H9 (cell line): Measurements from ENCODE around the gene SHE. TPM values are rescaled to one million over a fixed set of nuclear protein-coding genes. Genes with fewer than 3 reads are reported as not detected.

ENCODE experiments used
- DNase-seq: peaks from one replicate; pipeline ENCODE4 v3.0.0-alpha.2; 2017
- H2AFZ ChIP-seq: one replicate; pipeline ENCODE4 v1.6.1; 2013; ENCODE audit warnings: mild to moderate bottlenecking, low read length, control low read depth, moderate library complexity
- H2AK5ac ChIP-seq: 2 replicates; pipeline ENCODE4 v1.6.1; 2013; ENCODE audit warnings: low read length, control low read depth, mixed read lengths; ENCODE audit not compliant: insufficient read length
- H2BK120ac ChIP-seq: one replicate; pipeline ENCODE4 v1.6.1; 2013; ENCODE audit warnings: low read depth, mild to moderate bottlenecking, low read length, control low read depth, inconsistent platforms; ENCODE audit not compliant: poor library complexity, severe bottlenecking
- H2BK12ac ChIP-seq: 2 replicates; pipeline ENCODE4 v1.6.1; 2013; ENCODE audit warnings: low read length, control low read depth, mixed read lengths, low read depth; ENCODE audit not compliant: insufficient read length
- H2BK15ac ChIP-seq: 2 replicates; pipeline ENCODE4 v1.6.1; 2013; ENCODE audit warnings: low read depth, low read length, control low read depth
- H2BK20ac ChIP-seq: one replicate; pipeline ENCODE4 v1.6.1; 2013; ENCODE audit warnings: low read depth, mild to moderate bottlenecking, low read length, control low read depth, inconsistent platforms; ENCODE audit not compliant: poor library complexity, severe bottlenecking
- H2BK5ac ChIP-seq: 2 replicates; pipeline ENCODE4 v1.6.1; 2013; ENCODE audit warnings: low read length, control low read depth, mixed read lengths; ENCODE audit not compliant: insufficient read length
- H3K14ac ChIP-seq: 2 replicates; pipeline ENCODE4 v1.6.1; 2013; ENCODE audit warnings: low read length, control low read depth; ENCODE audit not compliant: insufficient read depth
- H3K18ac ChIP-seq: 2 replicates; pipeline ENCODE4 v1.6.1; 2013; ENCODE audit warnings: low read depth, mild to moderate bottlenecking, mixed read lengths, low read length, control low read depth; ENCODE audit not compliant: insufficient read length
- H3K23ac ChIP-seq: 2 replicates; pipeline ENCODE4 v1.6.1; 2013; ENCODE audit warnings: low read length, control low read depth, mixed read lengths, low read depth; ENCODE audit not compliant: insufficient read length
- H3K23me2 ChIP-seq: 2 replicates; pipeline ENCODE4 v1.6.1; 2013; ENCODE audit warnings: low read depth, mild to moderate bottlenecking, mixed read lengths, low read length, control low read depth; ENCODE audit not compliant: insufficient read length, poor library complexity, severe bottlenecking
- H3K27ac ChIP-seq: 2 replicates; pipeline ENCODE4 v1.5.1; 2013; ENCODE audit warnings: low read length, control low read depth, mixed read lengths, low read depth; ENCODE audit not compliant: insufficient read length
- H3K27me3 ChIP-seq: 2 replicates; pipeline ENCODE4 v1.6.1; 2013; ENCODE audit warnings: low read length, control low read depth, inconsistent platforms; ENCODE audit not compliant: insufficient read depth
- H3K4ac ChIP-seq: 2 replicates; pipeline ENCODE4 v1.6.1; 2013; ENCODE audit warnings: low read depth, mild to moderate bottlenecking, control low read depth, inconsistent platforms, low read length, moderate library complexity
- H3K4me1 ChIP-seq: 2 replicates; pipeline ENCODE4 v1.6.1; 2013; ENCODE audit warnings: low read length, control low read depth, inconsistent platforms; ENCODE audit not compliant: insufficient read depth
- H3K4me2 ChIP-seq: 2 replicates; pipeline ENCODE4 v1.6.1; 2013; ENCODE audit warnings: low read length, control low read depth, mixed read lengths; ENCODE audit not compliant: insufficient read length, insufficient read depth
- H3K56ac ChIP-seq: 2 replicates; pipeline ENCODE4 v1.6.1; 2013; ENCODE audit warnings: low read depth, mild to moderate bottlenecking, mixed read lengths, low read length, control low read depth; ENCODE audit not compliant: insufficient read length
- H3K79me1 ChIP-seq: 2 replicates; pipeline ENCODE4 v1.6.1; 2013; ENCODE audit warnings: low read depth, mild to moderate bottlenecking, moderate library complexity, low read length, control low read depth, inconsistent platforms; ENCODE audit not compliant: insufficient read depth, poor library complexity, severe bottlenecking
- H3K79me2 ChIP-seq: 2 replicates; pipeline ENCODE4 v1.6.1; 2013; ENCODE audit warnings: low read length, control low read depth, inconsistent platforms; ENCODE audit not compliant: insufficient read depth
- H3K9ac ChIP-seq: 2 replicates; pipeline ENCODE4 v1.6.1; 2013; ENCODE audit warnings: low read length, control low read depth, mixed read lengths; ENCODE audit not compliant: insufficient read length; ENCODE audit errors: extremely low read depth
- H3K9me3 ChIP-seq: one replicate; pipeline ENCODE4 v1.6.1; 2013; ENCODE audit warnings: low read depth, low read length, inconsistent platforms; ENCODE audit not compliant: control insufficient read depth
- H3T11ph ChIP-seq: one replicate; pipeline ENCODE4 v1.6.1; 2013; ENCODE audit warnings: mild to moderate bottlenecking, low read length, control low read depth, inconsistent platforms
- H4K20me1 ChIP-seq: one replicate; pipeline ENCODE4 v1.6.1; 2013; ENCODE audit not compliant: control insufficient read depth, insufficient read length, insufficient read depth
- H4K5ac ChIP-seq: 2 replicates; pipeline ENCODE4 v1.6.1; 2013; ENCODE audit warnings: low read depth, mild to moderate bottlenecking, mixed read lengths, low read length, control low read depth; ENCODE audit not compliant: insufficient read length
- H4K8ac ChIP-seq: replicated peaks from 2 replicates; pipeline ENCODE4 v1.6.1; 2013; ENCODE audit warnings: low read length, control low read depth, mixed read lengths, low read depth; ENCODE audit not compliant: insufficient read length
- H4K91ac ChIP-seq: 2 replicates; pipeline ENCODE4 v1.6.1; 2013; ENCODE audit warnings: low read depth, mild to moderate bottlenecking, moderate library complexity, mixed read lengths, low read length, control low read depth; ENCODE audit not compliant: insufficient read length
- H3K27ac Mint-ChIP-seq, 3 experiments: 2 replicates in 2 of 3; 3 replicates in 1 of 3; pipeline ENCODE4 v1.8.0; 2020 to 2021; ENCODE audit warnings: mixed read lengths in 3 of 3, mild to moderate bottlenecking in 1 of 3, moderate library complexity in 1 of 3
- H3K27me3 Mint-ChIP-seq: 2 replicates; pipeline ENCODE4 v1.8.0; 2021; ENCODE audit warnings: low read depth, mild to moderate bottlenecking, moderate library complexity, mixed read lengths
- H3K36me3 Mint-ChIP-seq, 3 experiments: 2 replicates in 2 of 3; 3 replicates in 1 of 3; pipeline ENCODE4 v1.8.0; 2020 to 2021; ENCODE audit warnings: low read depth in 3 of 3, mixed read lengths in 3 of 3; ENCODE audit not compliant: insufficient read depth in 1 of 3
- H3K4me1 Mint-ChIP-seq, 2 experiments: 2 replicates each; pipeline ENCODE4 v1.8.0; 2020; ENCODE audit warnings: mixed read lengths in 2 of 2
- H3K4me3 Mint-ChIP-seq, 2 experiments: 2 replicates in 1 of 2; 3 replicates in 1 of 2; pipeline ENCODE4 v1.8.0; 2020 to 2021; ENCODE audit warnings: mild to moderate bottlenecking in 2 of 2, mixed read lengths in 2 of 2, moderate library complexity in 1 of 2
- H3K9me3 Mint-ChIP-seq, 2 experiments: 2 replicates in 1 of 2; 3 replicates in 1 of 2; pipeline ENCODE4 v1.8.0; 2020; ENCODE audit warnings: mild to moderate bottlenecking in 2 of 2, mixed read lengths in 2 of 2, moderate library complexity in 1 of 2
- WGBS: extraction: QIAGEN DNeasy Blood & Tissue Kit; methylation state at CpG from one replicate; pipeline ENCODE4 v1.1.7; 2013; ENCODE audit warnings: missing lambda C conversion rate, low lambda C conversion rate, mixed read lengths; ENCODE audit not compliant: insufficient read length; ENCODE audit errors: extremely low coverage; 5-methylcytosine and 5-hydroxymethylcytosine counted together
- total RNA-seq: library from RNA; stranded (reverse); gene quantifications from 2 replicates; pipeline ENCODE4 v1.2.1, GENCODE V29; 2021
- TF ChIP-seq, protein P1 (sequence below): fragments of 200-600 bp; sonication (generic); conservative IDR thresholded peaks from 3 replicates; pipeline ENCODE4 v1.8.0; 2021; ENCODE audit warnings: antibody characterized with exemption, mild to moderate bottlenecking

SHE gene
- total RNA-seq, 1 experiment from 2014 or later = 0.48 TPM

DNA sequence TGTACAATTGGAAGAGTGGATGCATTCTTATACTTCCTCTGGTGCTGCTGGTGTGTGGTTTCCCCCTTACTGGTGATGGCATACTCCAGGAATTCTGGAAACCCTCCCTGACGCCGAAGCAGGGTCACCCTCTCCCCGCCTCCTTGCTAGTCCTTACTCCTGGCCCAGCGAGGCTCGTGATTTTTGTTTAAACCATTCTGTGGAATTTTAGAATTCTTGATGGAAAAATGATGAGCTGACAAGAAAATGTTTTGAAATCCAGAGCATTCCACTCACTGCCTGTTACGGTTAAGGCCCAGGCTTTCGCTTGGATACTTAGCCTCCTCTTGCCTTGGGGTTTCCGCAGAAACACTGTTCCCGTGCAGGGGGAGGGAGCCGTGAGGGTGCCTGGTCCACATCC, 55.9 kb downstream of the SHE start:
- Histone ChIP-seq H4K5ac (no peak overlapping the region), H3K23ac (no peak overlapping the region), H4K20me1 (no peaks in the 10 kb centered on the region), H3K27ac (no peak overlapping the region), H3K9me3 (no peaks in the 10 kb centered on the region), H3K4me1 (peaks cover 3% of the 10 kb centered on the region; the same call in 1 of the 2 replicates), H2BK20ac (no peak overlapping the region), H4K91ac (no peak overlapping the region), H3T11ph (no peak overlapping the region), H3K4me2 (no peak overlapping the region), H3K23me2 (no peaks in the 10 kb centered on the region), H2BK12ac (no peak overlapping the region), H2BK15ac (no peak overlapping the region), H2BK120ac (no peak overlapping the region), H3K79me1 (no peaks in the 10 kb centered on the region), H3K79me2 (no peaks in the 10 kb centered on the region), H3K27me3 (no peaks in the 10 kb centered on the region), H2AK5ac (no peak overlapping the region), H3K4ac (no peak overlapping the region), H2AFZ (no peak overlapping the region), H3K9ac (no peak overlapping the region), H2BK5ac (no peak overlapping the region), H4K8ac (no peak overlapping the region), H3K14ac (no peak overlapping the region), H3K18ac (no peak overlapping the region), H3K56ac (no peak overlapping the region)
- Mint-ChIP-seq H3K4me1 (peaks cover 7 to 10% of the 10 kb centered on the region in 2 experiments), H3K4me3 (no peak overlapping the region), H3K9me3 (no peaks in the 10 kb centered on the region), H3K27me3 (no peaks in the 10 kb centered on the region; the same call in 1 of the 2 replicates), H3K36me3 (no peaks in the 10 kb centered on the region), H3K27ac (no peak overlapping the region)
- TF ChIP-seq, protein P1, sequence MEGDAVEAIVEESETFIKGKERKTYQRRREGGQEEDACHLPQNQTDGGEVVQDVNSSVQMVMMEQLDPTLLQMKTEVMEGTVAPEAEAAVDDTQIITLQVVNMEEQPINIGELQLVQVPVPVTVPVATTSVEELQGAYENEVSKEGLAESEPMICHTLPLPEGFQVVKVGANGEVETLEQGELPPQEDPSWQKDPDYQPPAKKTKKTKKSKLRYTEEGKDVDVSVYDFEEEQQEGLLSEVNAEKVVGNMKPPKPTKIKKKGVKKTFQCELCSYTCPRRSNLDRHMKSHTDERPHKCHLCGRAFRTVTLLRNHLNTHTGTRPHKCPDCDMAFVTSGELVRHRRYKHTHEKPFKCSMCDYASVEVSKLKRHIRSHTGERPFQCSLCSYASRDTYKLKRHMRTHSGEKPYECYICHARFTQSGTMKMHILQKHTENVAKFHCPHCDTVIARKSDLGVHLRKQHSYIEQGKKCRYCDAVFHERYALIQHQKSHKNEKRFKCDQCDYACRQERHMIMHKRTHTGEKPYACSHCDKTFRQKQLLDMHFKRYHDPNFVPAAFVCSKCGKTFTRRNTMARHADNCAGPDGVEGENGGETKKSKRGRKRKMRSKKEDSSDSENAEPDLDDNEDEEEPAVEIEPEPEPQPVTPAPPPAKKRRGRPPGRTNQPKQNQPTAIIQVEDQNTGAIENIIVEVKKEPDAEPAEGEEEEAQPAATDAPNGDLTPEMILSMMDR = no peak
- no peak for DNase-seq
- no CpG with 5 or more reads among the region's 10 CpGs for WGBS
